Stimulated activated CD4-positive, alpha-beta T cell treated with anti-CD3 and anti-CD28 coated beads, Interleukin-4, amount 100 ng/mL, for 1 hour (primary cell): ENCODE results near the gene ANKS3.

ENCODE experiments used
- DNase-seq: peaks from one replicate; pipeline ENCODE4 v3.0.0-alpha.2; 2020

The ANKS3 gene

GRCh38 chr16:4664538-4665418 is 69.3 kb downstream of the ANKS3 start:
- peak; percentile 51 for DNase-seq

DNA sequence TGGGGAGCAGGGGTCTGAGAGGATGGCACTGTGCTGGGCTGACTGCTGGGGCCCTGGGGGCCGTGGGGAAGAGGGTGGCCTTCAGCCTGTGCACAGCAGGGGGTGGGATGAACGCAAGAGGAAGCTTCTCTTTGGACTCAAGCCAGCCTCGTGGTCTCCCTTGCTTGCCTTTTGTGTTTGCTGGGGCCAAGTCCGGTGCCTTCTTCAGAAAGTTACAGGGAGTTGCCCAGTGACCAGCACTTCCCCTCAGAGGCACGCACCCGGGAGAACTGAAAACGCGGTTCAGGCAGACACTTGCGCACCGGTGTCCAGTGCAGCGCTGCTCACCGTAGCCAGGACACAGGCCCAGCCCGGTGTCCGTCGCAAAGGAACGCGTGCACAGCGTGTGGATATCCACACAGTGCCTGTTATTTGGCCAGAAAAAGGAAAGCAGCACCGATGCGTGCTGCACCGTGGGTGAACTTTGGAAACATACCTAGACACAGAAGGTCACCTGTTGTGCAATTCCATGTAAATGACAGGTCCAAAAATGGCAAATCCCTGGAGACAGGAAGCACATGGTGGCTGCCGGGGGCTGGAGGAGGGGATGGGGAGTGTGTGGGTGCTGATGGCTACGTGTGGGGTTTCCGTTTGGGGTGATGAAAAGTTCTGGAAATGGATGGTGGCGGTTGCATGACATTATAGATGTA is 70.2 kb downstream of the ANKS3 start:
- DNase-seq: no peak

GRCh38 chr16:4663465-4663776 is 70.7 kb downstream of the ANKS3 start:
- no peak for DNase-seq

- no peak for DNase-seq
Observed at GRCh38 chr16:4661661-4662060, 72.4 kb downstream of the ANKS3 start.

GRCh38 chr16:4660454-4661007 is 73.5 kb downstream of the ANKS3 start:
- DNase-seq: peak; percentile 70

- DNase-seq: no peak
Observed at GRCh38 chr16:4659363-4660353, 74.4 kb downstream of the ANKS3 start.

DNA sequence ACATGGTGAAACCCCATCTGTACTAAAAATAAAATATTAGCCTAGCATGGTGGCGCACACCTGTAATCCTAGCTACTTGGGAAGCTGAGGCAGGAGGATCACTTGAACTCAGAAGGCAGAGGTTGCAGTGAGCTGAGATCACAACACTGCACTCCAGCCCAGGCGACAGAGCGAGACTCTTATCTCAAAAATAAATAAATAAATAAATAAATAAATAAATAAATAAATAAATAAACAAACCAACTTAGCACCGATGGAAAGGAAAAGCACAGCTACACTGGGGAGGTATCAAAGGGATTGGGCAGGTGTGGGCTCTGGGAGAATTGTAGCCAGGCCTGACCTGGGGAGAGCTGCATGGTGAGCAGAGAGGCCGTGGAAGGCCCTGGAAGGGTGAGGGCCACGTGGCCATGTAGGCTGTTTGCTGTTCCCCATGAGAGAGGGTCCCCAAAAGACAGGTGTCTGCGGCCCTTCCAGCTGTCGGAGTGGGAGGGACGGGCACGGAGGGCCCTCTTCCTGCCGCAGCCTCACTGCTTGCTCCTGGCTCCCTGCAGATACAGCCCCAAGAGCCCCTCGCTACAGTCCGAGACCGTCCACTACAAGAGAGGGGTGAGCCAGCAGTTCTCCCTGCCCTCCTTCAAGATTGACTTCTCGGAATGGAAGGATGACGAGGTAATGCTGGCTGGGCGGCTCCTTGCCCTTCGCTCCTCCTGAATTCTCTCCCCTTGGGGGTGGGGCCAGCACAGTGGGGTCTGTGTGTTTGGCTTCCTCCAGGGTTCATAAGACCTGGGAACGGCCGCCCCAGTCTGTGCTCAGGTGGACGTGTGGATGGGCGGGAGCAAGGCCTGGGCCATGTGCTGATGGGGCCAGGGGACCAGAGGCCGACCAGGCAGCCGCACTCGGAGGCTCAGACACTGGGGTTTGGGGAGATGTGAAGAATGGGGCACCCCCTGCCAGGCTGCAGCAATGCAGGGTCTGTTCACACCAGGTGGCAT is 77.1 kb downstream of the ANKS3 start:
- no peak for DNase-seq

DNA sequence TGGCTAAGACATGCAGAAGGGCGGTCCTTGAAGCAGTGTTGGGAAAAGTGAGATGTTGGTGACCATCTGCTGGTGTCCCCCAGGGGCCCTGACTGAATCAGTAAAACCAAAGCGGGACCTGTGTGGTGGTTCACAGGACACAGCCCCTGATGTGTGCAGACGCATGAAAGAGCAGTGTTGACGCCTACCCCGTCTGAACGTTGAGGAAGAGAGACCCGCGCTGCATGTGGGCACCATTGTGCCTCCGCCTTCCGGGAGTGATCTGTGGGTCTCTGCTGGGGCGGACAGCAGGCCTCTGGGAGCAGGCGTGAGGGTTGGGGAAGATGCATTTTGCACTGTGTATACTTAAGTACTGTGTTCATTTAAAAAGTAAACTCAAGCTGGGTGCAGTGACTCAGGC is 77.8 kb downstream of the ANKS3 start:
- no peak for DNase-seq

- DNase-seq: no peak
Observed at GRCh38 chr16:4655801-4656200, 78.3 kb downstream of the ANKS3 start.

DNA sequence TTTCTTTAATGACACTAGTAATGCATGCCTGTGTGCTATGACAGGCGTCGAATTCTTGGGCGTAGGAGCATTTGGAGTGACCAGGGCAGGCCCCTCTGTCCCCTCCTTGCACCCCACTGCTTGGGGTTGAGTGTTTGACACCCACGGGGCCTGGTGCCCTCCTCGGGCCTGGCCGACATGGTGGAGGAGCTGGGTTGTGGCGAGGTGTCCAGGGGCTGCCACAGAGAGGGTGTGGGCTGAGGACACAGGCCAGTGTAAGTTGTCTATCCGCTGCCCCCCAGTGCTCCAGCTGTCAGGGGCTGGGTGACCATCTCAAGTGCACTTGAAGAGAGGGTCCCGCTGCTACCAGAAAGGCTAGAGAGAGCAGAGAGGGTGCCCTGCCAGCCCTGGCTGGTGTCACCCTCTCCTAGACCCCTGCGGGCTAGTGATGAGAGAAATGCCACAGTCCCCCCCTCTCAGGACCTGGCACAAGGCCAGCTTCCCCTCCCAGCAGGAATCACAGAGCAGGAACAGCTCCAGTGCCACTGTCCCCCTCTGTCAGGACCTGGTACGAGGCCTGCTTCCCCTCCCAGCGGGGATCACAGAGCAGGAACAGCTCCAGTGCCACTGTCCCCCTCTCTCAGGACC is 79.0 kb downstream of the ANKS3 start:
- no peak for DNase-seq

DNA sequence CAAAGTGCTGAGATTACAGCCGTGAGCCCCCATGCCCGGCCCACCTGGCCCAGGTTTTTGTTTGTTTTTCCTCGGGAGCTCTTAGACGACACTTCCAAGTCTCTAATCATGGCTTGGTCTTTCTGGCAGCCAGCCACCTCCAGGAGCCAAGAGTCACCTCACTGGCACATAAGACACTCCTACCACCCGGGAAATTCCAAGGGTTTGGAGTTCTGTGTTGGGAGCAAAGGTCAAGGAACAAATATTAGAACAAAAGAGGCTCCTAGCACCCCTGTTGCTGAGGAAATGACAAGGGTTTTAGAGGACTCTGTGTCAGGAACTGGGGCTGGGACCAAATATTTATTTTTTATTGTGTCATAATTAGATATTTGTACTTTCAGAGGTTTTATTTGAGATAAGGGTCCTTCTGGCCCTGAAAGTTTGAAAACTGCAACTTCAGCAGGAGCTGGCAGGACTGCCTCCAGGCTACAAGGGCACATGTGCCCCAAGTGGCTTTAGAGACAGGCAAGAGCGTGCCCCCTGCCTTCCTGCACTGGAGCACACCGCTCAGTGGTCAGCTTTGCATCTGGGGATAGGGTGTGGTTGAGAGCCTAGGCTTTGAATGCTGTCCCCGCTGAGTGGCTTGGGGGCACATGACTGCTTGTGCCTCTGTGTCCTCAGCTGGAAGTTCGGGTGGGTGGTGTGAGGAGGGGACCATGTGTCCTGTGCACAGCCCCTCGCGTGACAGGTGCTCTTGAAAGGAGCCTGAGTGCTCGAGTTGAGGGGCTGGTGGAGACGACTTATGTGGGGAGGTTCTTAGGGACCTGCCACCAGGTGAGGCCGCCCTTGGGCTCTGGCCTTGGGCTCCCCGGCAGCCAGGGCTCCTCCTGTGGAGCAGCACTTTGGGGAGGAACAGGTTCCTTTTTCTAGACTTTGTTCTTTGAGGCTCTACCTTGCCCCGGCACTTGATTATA is 79.8 kb downstream of the ANKS3 start:
- no peak for DNase-seq

DNA sequence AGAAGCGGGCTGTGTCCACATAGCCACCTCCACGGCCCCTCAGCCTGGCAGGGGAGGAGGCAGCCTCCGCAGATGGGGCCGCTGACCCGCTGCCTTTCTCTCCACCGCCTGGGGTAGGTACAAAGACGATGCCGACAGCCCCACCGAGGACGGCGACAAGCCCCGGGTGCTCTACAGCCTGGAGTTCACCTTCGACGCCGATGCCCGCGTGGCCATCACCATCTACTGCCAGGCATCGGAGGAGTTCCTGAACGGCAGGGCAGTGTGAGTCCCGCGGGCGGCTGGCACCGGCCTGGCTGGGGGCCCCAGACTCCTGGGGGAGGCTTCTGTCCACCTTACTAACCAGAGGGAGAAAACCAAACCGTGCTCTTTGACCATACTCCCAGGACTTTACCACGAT is 81.5 kb downstream of the ANKS3 start:
- no peak for DNase-seq

DNA sequence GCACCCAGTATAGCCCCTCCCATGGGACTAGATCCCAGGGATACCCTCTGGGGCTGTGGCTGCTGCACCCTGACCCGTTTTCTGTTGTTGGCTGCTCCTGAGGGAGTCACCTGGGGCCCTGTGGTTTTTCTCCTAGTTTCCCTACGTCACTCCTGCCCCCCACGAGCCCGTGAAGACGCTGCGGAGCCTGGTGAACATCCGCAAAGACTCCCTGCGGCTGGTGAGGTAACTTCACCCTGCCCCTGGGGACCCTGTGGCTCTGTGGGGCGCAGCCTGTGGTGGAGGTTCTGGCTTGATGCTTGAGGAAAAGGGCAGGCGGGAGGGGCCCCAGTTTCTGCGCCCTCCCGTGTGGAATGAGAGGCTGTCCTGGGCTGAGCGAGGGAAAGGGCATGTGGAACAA is 82.2 kb downstream of the ANKS3 start:
- no peak for DNase-seq

DNA sequence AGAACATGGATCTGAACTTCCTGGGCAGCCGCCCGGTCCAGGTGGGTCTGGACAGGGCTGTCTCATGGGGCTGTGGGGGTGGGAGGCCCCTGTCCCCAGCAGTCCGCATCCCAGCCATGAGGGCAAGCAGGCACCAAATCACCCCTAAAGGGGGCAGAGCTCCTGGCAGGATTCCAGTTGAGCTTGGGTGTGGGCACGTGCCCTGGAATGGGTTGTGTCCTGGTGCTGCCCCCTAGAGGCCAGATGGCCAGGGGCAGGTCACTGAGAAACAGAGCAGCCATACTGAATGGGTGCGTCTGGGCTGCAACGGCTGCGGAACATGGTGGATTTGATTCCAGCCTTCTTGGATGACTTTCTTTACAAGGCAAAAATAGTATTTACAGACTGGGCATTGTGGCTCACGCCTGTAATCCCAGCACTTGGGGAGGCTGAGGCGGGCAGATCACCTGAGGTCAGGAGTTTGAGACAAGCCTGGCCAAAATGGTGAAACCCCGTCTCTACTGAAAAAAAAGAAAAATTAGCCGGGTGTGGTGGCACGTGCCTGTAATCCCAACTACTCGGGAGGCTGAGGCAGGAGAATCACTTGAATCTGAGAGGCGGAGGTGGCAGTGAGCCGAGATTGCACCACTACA is 83.5 kb downstream of the ANKS3 start:
- DNase-seq: peak; percentile 78

DNA sequence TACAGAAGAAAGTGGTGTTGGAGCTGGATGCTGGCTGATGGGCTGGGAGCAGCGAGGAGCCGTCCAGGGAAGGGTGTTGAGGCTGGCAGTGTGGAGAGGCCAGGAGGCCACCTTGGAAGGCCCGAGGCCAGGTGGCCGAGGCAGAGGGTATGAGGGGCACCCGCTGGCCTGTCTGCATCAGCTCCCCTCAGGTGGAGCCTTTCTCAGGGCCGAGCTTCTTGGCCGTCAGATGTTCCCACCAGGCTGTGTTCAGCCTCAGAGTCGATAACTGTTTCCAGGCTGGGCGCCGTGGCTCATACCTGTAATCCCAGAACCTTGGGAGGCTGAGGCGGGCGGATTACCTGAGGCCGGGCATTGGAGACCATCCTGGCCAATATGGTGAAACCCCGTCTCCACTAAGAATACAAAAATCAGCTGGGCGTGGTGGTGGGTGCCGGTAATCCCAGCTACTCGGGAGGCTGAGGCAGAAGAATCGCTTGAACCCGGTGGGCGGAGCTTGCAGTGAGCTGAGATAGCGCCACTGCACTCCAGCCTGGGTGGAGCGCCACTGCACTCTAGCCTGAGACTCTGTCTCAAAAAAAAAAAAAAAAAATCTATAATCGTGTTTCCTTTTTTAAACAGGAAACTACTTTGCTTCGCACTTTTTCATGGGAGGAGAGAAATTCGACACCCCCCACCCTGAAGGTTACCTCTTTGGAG is 84.2 kb downstream of the ANKS3 start:
- no peak for DNase-seq

- DNase-seq: no peak
Observed at GRCh38 chr16:4648917-4649316, 85.2 kb downstream of the ANKS3 start.

DNA sequence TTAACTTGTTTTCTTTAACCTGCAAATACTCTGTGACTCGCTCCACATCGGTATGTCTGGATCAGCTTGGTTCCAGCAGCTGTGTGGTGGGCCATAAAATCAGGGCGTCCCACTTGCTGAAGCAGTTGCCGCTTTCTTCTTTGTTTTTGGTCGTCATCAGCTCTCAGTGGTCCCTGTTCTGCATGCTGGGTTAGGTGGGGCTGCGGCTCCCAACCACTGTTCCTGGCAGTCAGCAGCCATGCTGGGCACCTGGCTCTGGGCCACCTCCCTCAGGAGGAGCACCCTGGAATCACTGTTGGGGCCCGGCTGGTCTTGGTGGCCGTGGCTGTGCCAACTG is 86.5 kb downstream of the ANKS3 start:
- DNase-seq: no peak

GRCh38 chr16:4646773-4647643 is 87.1 kb downstream of the ANKS3 start:
- no peak for DNase-seq
